K562 (cell line): ENCODE measurements around the gene WDR5B. TPM values are rescaled to one million over a fixed set of nuclear protein-coding genes. Genes with fewer than 3 reads are reported as not detected.

ENCODE experiments used
- CCNT2 ChIP-seq: IDR thresholded peaks from 2 replicates; pipeline ENCODE4 v1.6.1; 2011; ENCODE audit warnings: borderline replicate concordance, low read depth, mild to moderate bottlenecking, moderate library complexity, mixed read lengths, low read length; ENCODE audit not compliant: insufficient read length; ENCODE audit errors: extremely low read depth
- CREB3L1 ChIP-seq: fragments of 450-650 bp; IDR thresholded peaks from 2 replicates; pipeline ENCODE4 v1.6.1; 2014; ENCODE audit warnings: low read depth, mild to moderate bottlenecking, moderate library complexity, borderline replicate concordance
- ETV1 ChIP-seq: fragments of 450-650 bp; conservative IDR thresholded peaks from 2 replicates; pipeline ENCODE4 v1.6.1; 2016; ENCODE audit warnings: missing genetic modification characterization, control low read depth, low read depth, missing compliant biosample characterization
- GATA2 ChIP-seq: sonication (generic); formaldehyde crosslinking; IDR thresholded peaks from 2 replicates; pipeline ENCODE4 v1.4.0; 2020; ENCODE audit warnings: mild to moderate bottlenecking, missing genetic modification reagents
- HDAC1 ChIP-seq, 2 experiments: fragments of 450-650 bp; IDR thresholded peaks; 2 replicates each; pipeline ENCODE4 v1.6.1; 2016 to 2017; ENCODE audit warnings: inconsistent platforms in 1 of 2, mild to moderate bottlenecking in 1 of 2, moderate library complexity in 1 of 2
- JUND ChIP-seq, 2 experiments: IDR thresholded peaks; 2 replicates in 1 of 2; 3 replicates in 1 of 2; pipeline ENCODE4 v1.6.1; 2011; ENCODE audit warnings: borderline replicate concordance in 2 of 2, low read depth in 2 of 2, low read length in 2 of 2, improper control_type of control experiment in 1 of 2, missing biosample characterization in 1 of 2, missing genetic modification characterization in 1 of 2, missing genetic modification reagents in 1 of 2
- MAFF ChIP-seq: IDR thresholded peaks from 2 replicates; pipeline ENCODE4 v1.6.1; 2012; ENCODE audit warnings: low read length, improper control_type of control experiment
- MYC ChIP-seq, 2 experiments: fragments of 250-450 bp in 1 of 2; sonication (Bioruptor Pico) in 1 of 2; IDR thresholded peaks; 2 replicates each; pipeline versions ENCODE4 v1.5.1 to v1.6.1; 2012 to 2021; ENCODE audit warnings: low read depth in 2 of 2, borderline replicate concordance in 1 of 2, improper control_type of control experiment in 1 of 2, low read length in 1 of 2, mild to moderate bottlenecking in 1 of 2, moderate library complexity in 1 of 2
- NFRKB ChIP-seq: fragments of 450-650 bp; IDR thresholded peaks from 2 replicates; pipeline ENCODE4 v1.6.1; 2016; ENCODE audit warnings: low read depth
- NRF1 ChIP-seq, 2 experiments: fragments of 450-650 bp; IDR thresholded peaks in 1 of 2; conservative IDR thresholded peaks in 1 of 2; 2 replicates each; pipeline ENCODE4 v1.6.1; 2014; ENCODE audit warnings: mild to moderate bottlenecking in 2 of 2
- RBBP5 ChIP-seq: fragments of 200-600 bp; sonication (generic); IDR thresholded peaks from 2 replicates; pipeline ENCODE4 v1.6.1; 2012; ENCODE audit warnings: borderline replicate concordance, mild to moderate bottlenecking, low read length, control low read depth, inconsistent platforms; ENCODE audit not compliant: insufficient read depth, poor library complexity, severe bottlenecking
- SMAD4 ChIP-seq: fragments of 250-450 bp; sonication (Bioruptor Pico); conservative IDR thresholded peaks from 2 replicates; pipeline ENCODE4 v1.8.0; 2021; ENCODE audit warnings: inconsistent platforms, mild to moderate bottlenecking, moderate library complexity
- SRF ChIP-seq, 2 experiments: fragments of 250-450, 450-650 bp in 1 of 2; sonication (Bioruptor Pico) in 1 of 2; sonication (generic) in 1 of 2; formaldehyde crosslinking; IDR thresholded peaks; 2 replicates each; pipeline versions ENCODE4 v1.5.0 to v1.5.1; 2020 to 2022; ENCODE audit warnings: mild to moderate bottlenecking in 1 of 2, missing genetic modification reagents in 1 of 2
- ZNF407 ChIP-seq: fragments of 450-650 bp; IDR thresholded peaks from 2 replicates; pipeline ENCODE4 v1.6.1; 2016; ENCODE audit warnings: low read depth
- ZZZ3 ChIP-seq: fragments of 450-650 bp; IDR thresholded peaks from 2 replicates; pipeline ENCODE4 v1.6.1; 2016; ENCODE audit warnings: antibody characterized with exemption, mild to moderate bottlenecking, moderate library complexity
- polyA plus RNA-seq, 8 experiments: library from polyadenylated mRNA; depleted of rRNA in 4 of 8; stranded (reverse) in 5 of 8; unstranded in 3 of 8; fragments of >200 nt; fragmentation: Nextera tagmentation in 2 of 8; fragmentation: Illumina TruSeq in 1 of 8; extraction: Ambion mirVana in 2 of 8; extraction: Trizol in 1 of 8; gene quantifications; 2 replicates each; pipeline versions ENCODE4 v1.2.1 to v1.2.3, GENCODE V29; 2011 to 2014; ENCODE audit warnings: inconsistent platforms in 1 of 8, missing spikeins in 1 of 8
- total RNA-seq, 7 experiments: library from RNA; depleted of rRNA in 6 of 7; stranded (reverse); fragments of >200 nt in 6 of 7; fragmentation: Illumina TruSeq in 2 of 7; extraction: Trizol in 2 of 7; gene quantifications; 2 replicates each; pipeline versions ENCODE4 v1.2.1 to v1.2.3, GENCODE V29; 2011 to 2021; ENCODE audit warnings: low replicate concordance in 1 of 7

The WDR5B gene
- total and polyA plus RNA-seq, 9 of the 15 experiments (the other 6 are each of a cell fraction or from before 2014, with no cell fraction given): 2.8 to 10.1 (median 4.2) TPM

GRCh38 chr3:122415762-122416654 is at the start of gene WDR5B (continued):
- TF ChIP-seq ZNF407 (no peak), JUND (IDR thresholded peaks at IDR 0.05; ENCODE audit: borderline replicate concordance, low read depth, low read length) (peak; percentile 44; the same call in 1 of the 2 replicates), JUND (tag; IDR thresholded peaks at IDR 0.05; ENCODE audit: borderline replicate concordance, low read depth, low read length) (no peak; the same call in 2 of the 3 replicates), NRF1 (conservative IDR thresholded peaks at IDR 0.05 in 1 of 2, IDR thresholded peaks at IDR 0.05 in 1 of 2) (peak; percentile 96), NFRKB (0 out of 2 replicates have a peak, but pooled peaks have one; percentile 62), SMAD4 (CRISPR knock-in tag) (0 out of 2 replicates have a peak, but pooled peaks have one; percentile 35), CCNT2 (no peak), ETV1 (tag) (peak; percentile 66), MYC (IDR thresholded peaks at IDR 0.05; ENCODE audit: low read depth, low read length) (peak; percentile 42; the same call in 1 of the 2 replicates), MYC (CRISPR knock-in tag; IDR thresholded peaks at IDR 0.05; ENCODE audit: borderline replicate concordance, low read depth) (no peak), CREB3L1 (peak; percentile 82; the same call in 1 of the 2 replicates), GATA2 (CRISPR knock-in tag) (no peak), RBBP5 (peak; percentile 59), ZZZ3 (peak; percentile 92), MAFF (no peak), SRF (CRISPR knock-in tag; IDR thresholded peaks at IDR 0.05) (peak in 1 of 2 experiments; percentile 28; a peak in 2 of 4 replicates), HDAC1 (IDR thresholded peaks at IDR 0.05) (peak in 1 of 2 experiments; percentile 28; a peak in 1 of 4 replicates)
